NK-92 (cell line): Measurements from ENCODE around the gene ATP6V0E1.

Source experiments
- DNase-seq: peaks from one replicate; lab custom pipeline; 2025; ENCODE audit not compliant: unreplicated experiment; lab: John Stamatoyannopoulos, UW

Gene ATP6V0E1

GRCh38 chr5:172983542-172984243 lies at the start of gene ATP6V0E1:
ATP6V0E1 (plus strand) TSS chr5:172983771; CDS start chr5:172983861, 90 bp downstream.
- DNase-seq, result peak; percentile 75

GRCh38 chr5:172935096-172935495 lies 48.5 kb upstream of the ATP6V0E1 start:
- DNase-seq, result no peak

GRCh38 chr5:172936401-172936800 lies 47.2 kb upstream of the ATP6V0E1 start:
- DNase-seq, result no peak

GRCh38 chr5:172939071-172939470 lies 44.5 kb upstream of the ATP6V0E1 start:
- no peak for DNase-seq

- no peak for DNase-seq
Observed at GRCh38 chr5:172939611-172940267, 43.8 kb upstream of the ATP6V0E1 start.

- no peak for DNase-seq
Observed at GRCh38 chr5:172940268-172941066, 43.1 kb upstream of the ATP6V0E1 start.

- DNase-seq, result no peak
Observed at GRCh38 chr5:172941067-172941516, 42.5 kb upstream of the ATP6V0E1 start.

GRCh38 chr5:172942556-172942955 lies 41.0 kb upstream of the ATP6V0E1 start:
- DNase-seq, result no peak

GRCh38 chr5:172943283-172943841 lies 40.2 kb upstream of the ATP6V0E1 start:
- no peak for DNase-seq

- no peak for DNase-seq
Observed at GRCh38 chr5:172943906-172944305, 39.7 kb upstream of the ATP6V0E1 start.

GRCh38 chr5:172944741-172945140 lies 38.8 kb upstream of the ATP6V0E1 start:
- no peak for DNase-seq

GRCh38 chr5:172945151-172945550 lies 38.4 kb upstream of the ATP6V0E1 start:
- no peak for DNase-seq

GRCh38 chr5:172946146-172946545 lies 37.4 kb upstream of the ATP6V0E1 start:
- DNase-seq, result no peak

GRCh38 chr5:172949426-172949825 lies 34.1 kb upstream of the ATP6V0E1 start:
- no peak for DNase-seq

- DNase-seq, result no peak
Observed at GRCh38 chr5:172950176-172950965, 33.2 kb upstream of the ATP6V0E1 start.

- no peak for DNase-seq
Observed at GRCh38 chr5:172951371-172952033, 32.1 kb upstream of the ATP6V0E1 start.

GRCh38 chr5:172952034-172952511 lies 31.5 kb upstream of the ATP6V0E1 start:
- no peak for DNase-seq

GRCh38 chr5:172953776-172954675 lies 29.5 kb upstream of the ATP6V0E1 start:
- DNase-seq, result no peak

- no peak for DNase-seq
Observed at GRCh38 chr5:172954751-172955159, 28.8 kb upstream of the ATP6V0E1 start.
